ENCODE results near the gene SH3GLB1. TPM values are rescaled to one million over a fixed set of nuclear protein-coding genes. Genes with fewer than 3 reads are reported as not detected.

SH3GLB1 gene
- polyA plus RNA-seq, 1 donor = 167 TPM

- no peak for DNase-seq
Measured at GRCh38 chr1:86774305-86775295, 70.2 kb downstream of the SH3GLB1 start.

GRCh38 chr1:86775395-86775794, 71.0 kb downstream of the SH3GLB1 start:
- DNase-seq = no peak

GRCh38 chr1:86776108-86776507, 71.7 kb downstream of the SH3GLB1 start:
- no peak for DNase-seq

- DNase-seq = no peak
Measured at GRCh38 chr1:86778569-86779239, 74.3 kb downstream of the SH3GLB1 start.

GRCh38 chr1:86779308-86780191, 75.2 kb downstream of the SH3GLB1 start:
- no peak for DNase-seq

- DNase-seq = no peak
Measured at GRCh38 chr1:86782482-86782881, 78.1 kb downstream of the SH3GLB1 start.

- DNase-seq = no peak
Measured at GRCh38 chr1:86787621-86788020, 83.2 kb downstream of the SH3GLB1 start.

- DNase-seq = no peak
Measured at GRCh38 chr1:86788300-86789206, 84.2 kb downstream of the SH3GLB1 start.

- DNase-seq = no peak
Measured at GRCh38 chr1:86795316-86795715, 90.9 kb downstream of the SH3GLB1 start.

Other genes starting within 250 kb of the SH3GLB1 start
- gene CLCA1, start 235.6 kb upstream of the SH3GLB1 start, polyA plus RNA-seq (ENCODE audit: insufficient read length) = not detected
- 0.18 TPM for gene CLCA4, start 157.5 kb upstream of the SH3GLB1 start, polyA plus RNA-seq (ENCODE audit: insufficient read length)
- gene SELENOF, start 209.6 kb downstream of the SH3GLB1 start, polyA plus RNA-seq (ENCODE audit: insufficient read length) = 109 TPM
- 15.6 TPM for gene HS2ST1, start 210.1 kb downstream of the SH3GLB1 start, polyA plus RNA-seq (ENCODE audit: insufficient read length)